ENCODE results near the gene KCNK1.

KCNK1 gene

GRCh38 chr1:233613252-233614172 is at the start of gene KCNK1:
Gene KCNK1 (plus strand): TSS chr1:233614106. CDS start chr1:233614172, 66 bp downstream.
- peak; percentile 70 for DNase-seq (ENCODE audit: low spot score)

- no peak for DNase-seq (ENCODE audit: low spot score)
Measured at GRCh38 chr1:233565313-233565712, 48.6 kb upstream of the KCNK1 start.

GRCh38 chr1:233566886-233567285 is 47.0 kb upstream of the KCNK1 start:
- DNase-seq (ENCODE audit: low spot score) = no peak

- no peak for DNase-seq (ENCODE audit: low spot score)
Measured at GRCh38 chr1:233569636-233570035, 44.3 kb upstream of the KCNK1 start.

- no peak for DNase-seq (ENCODE audit: low spot score)
Measured at GRCh38 chr1:233570216-233570615, 43.7 kb upstream of the KCNK1 start.

- DNase-seq (ENCODE audit: low spot score) = no peak
Measured at GRCh38 chr1:233570706-233571105, 43.2 kb upstream of the KCNK1 start.

- no peak for DNase-seq (ENCODE audit: low spot score)
Measured at GRCh38 chr1:233572896-233573295, 41.0 kb upstream of the KCNK1 start.

- no peak for DNase-seq (ENCODE audit: low spot score)
Measured at GRCh38 chr1:233575450-233575849, 38.5 kb upstream of the KCNK1 start.

GRCh38 chr1:233582439-233582838 is 31.5 kb upstream of the KCNK1 start:
- DNase-seq (ENCODE audit: low spot score) = no peak

- DNase-seq (ENCODE audit: low spot score) = no peak
Measured at GRCh38 chr1:233584376-233584775, 29.5 kb upstream of the KCNK1 start.

- no peak for DNase-seq (ENCODE audit: low spot score)
Measured at GRCh38 chr1:233584931-233585330, 29.0 kb upstream of the KCNK1 start.

- DNase-seq (ENCODE audit: low spot score) = no peak
Measured at GRCh38 chr1:233586301-233586700, 27.6 kb upstream of the KCNK1 start.

- DNase-seq (ENCODE audit: low spot score) = no peak
Measured at GRCh38 chr1:233587196-233587595, 26.7 kb upstream of the KCNK1 start.

- no peak for DNase-seq (ENCODE audit: low spot score)
Measured at GRCh38 chr1:233587958-233588799, 25.7 kb upstream of the KCNK1 start.

- DNase-seq (ENCODE audit: low spot score) = no peak
Measured at GRCh38 chr1:233597489-233597901, 16.4 kb upstream of the KCNK1 start.

- no peak for DNase-seq (ENCODE audit: low spot score)
Measured at GRCh38 chr1:233598891-233599541, 14.9 kb upstream of the KCNK1 start.

- no peak for DNase-seq (ENCODE audit: low spot score)
Measured at GRCh38 chr1:233599542-233600073, 14.3 kb upstream of the KCNK1 start.

GRCh38 chr1:233600488-233600887 is 13.4 kb upstream of the KCNK1 start:
- DNase-seq (ENCODE audit: low spot score) = no peak

GRCh38 chr1:233603478-233603877 is 10.4 kb upstream of the KCNK1 start:
- DNase-seq (ENCODE audit: low spot score) = no peak

GRCh38 chr1:233605205-233605604 is 8.7 kb upstream of the KCNK1 start:
- DNase-seq (ENCODE audit: low spot score) = no peak

GRCh38 chr1:233606813-233607212 is 7.1 kb upstream of the KCNK1 start:
- DNase-seq (ENCODE audit: low spot score) = no peak

Measured in AG08395 (cell line).